ENCODE results near the gene CFAP299.

CFAP299 gene

DNA sequence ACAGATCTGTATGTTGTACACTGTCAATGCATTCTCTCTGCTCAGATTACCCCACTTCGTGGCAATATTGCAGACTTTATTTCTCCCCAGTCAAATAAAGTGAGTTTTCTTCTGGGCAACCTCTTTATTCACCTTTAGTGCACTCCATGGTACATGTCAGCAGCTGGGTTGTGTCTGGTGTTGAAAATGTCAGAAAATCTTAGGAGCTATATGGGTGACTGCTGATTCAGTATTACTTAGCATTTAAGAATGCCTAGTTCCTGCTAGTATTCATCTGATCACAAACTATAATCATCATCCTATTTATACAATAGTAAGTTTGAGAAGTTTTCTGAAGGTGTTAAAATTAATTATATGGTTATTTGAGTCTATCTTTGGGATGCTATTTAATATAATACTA is 112.5 kb downstream of the CFAP299 start:
- no peak for DNase-seq (ENCODE audit: low read depth)

DNA sequence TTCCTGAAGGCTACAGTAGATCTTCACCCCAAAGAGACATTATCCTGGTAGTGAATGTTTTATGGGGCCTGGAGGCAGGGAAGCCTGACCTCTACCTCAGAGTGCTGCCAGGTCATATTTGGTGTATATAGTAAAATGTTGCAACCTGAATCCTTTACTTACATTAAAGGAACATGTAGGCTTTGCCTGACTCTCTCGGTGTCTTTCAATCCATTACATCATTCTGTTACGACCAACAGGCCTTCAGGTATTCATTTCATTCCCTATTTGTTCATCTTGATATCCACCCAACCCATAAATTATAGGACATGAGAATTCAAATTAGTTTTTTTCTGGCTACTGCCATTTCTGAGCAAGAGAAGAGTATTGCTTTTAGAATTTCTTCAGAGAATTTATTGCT is 116.5 kb downstream of the CFAP299 start:
- no peak for DNase-seq (ENCODE audit: low read depth)

- DNase-seq (ENCODE audit: low read depth), result no peak
These were observed 117.2 kb downstream of the CFAP299 start for GRCh38 chr4:80452768-80453167.

GRCh38 chr4:80454040-80454439 is 118.5 kb downstream of the CFAP299 start:
- DNase-seq (ENCODE audit: low read depth), result no peak

GRCh38 chr4:80454556-80454955 is 119.0 kb downstream of the CFAP299 start:
- DNase-seq (ENCODE audit: low read depth), result no peak

DNA sequence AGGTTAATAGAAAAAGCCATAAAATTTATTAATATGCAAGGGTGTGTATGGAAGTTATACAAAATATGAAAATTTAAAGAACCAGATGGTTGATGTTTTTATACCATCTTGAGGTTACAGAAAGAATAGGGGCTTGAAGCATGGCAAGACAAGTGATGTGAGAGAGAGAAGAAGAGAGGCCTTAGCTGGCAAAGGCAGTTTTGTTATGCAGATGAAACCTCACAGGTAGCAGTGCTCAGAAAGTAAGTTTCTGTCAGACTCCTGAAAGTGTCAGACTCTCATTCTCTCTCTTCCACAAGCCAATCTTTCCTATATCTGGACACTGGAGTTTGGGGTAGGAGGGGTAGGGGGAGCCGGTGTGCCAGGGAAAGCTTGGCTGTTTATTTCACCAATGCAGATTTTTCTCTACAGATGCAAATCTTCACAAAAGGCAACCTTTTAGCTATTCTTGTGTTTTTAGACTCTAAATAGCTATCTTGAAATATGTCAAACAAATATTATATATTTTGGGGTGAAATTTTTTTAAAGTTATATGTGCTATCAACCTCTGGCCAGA is 124.5 kb downstream of the CFAP299 start:
- no peak for DNase-seq (ENCODE audit: low read depth)

- no peak for DNase-seq (ENCODE audit: low read depth)
These were observed 125.9 kb downstream of the CFAP299 start for GRCh38 chr4:80461412-80461811.

DNA sequence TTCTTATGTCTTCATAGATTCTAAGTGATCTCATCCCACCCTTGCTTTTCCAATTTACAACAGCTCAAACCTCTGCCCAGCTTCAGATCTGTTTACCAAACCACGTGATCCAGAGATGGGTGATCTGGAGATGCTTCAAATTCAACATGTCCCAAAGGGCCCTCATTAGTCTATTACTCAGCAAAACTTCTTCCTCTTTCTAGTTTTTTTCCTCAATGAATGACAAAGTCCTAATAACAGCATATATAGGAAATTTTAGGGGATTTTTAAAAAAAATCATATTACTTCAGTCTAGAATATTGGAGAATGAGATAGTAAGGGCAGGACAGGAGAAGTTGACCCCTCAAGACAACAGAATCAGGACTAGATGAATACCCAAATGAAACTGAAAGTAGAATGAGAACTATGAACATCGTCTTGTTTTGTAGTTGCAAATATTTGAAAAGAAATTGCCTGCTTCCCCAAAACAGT is 127.1 kb downstream of the CFAP299 start:
- DNase-seq (ENCODE audit: low read depth), result no peak

DNA sequence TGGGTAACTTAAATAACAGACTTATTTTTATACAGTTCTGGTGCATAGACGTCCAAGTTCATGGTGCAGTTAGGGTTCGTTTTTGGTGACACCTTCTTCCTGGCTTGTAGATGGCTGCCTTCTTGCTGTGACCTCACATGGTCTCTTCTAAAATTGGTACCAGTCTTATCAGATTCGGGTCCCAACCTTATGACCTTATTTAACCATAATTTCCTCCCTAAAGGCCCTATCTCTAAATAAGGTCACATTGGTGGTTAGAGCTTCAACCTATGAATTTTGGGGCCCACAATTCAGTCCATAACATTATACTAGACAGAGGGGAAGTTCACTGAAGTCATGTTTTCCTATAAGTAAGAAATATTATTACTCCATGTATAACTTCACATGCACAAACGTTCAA is 128.0 kb downstream of the CFAP299 start:
- no peak for DNase-seq (ENCODE audit: low read depth)

DNA sequence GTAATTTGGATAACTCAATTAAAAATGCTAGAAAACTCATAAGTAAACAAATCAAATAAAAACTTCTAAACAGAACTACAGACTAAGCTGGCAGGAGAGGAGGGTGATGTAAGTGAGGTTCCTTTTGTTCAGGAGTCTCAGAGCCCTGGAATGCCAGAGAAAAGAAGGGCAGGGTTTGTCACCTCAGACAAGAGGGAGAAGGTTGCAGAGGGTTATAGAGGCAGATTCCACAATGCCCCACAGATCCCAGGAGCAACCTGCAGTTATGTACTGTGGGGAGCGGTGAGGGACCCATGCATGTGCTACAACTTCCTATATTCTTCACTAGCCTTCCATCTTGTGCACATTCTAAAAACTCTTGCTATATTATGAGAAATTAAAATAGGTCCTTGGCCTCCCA is 129.7 kb downstream of the CFAP299 start:
- no peak for DNase-seq (ENCODE audit: low read depth)

- DNase-seq (ENCODE audit: low read depth), result no peak
These were observed 130.2 kb downstream of the CFAP299 start for GRCh38 chr4:80465736-80466135.

DNA sequence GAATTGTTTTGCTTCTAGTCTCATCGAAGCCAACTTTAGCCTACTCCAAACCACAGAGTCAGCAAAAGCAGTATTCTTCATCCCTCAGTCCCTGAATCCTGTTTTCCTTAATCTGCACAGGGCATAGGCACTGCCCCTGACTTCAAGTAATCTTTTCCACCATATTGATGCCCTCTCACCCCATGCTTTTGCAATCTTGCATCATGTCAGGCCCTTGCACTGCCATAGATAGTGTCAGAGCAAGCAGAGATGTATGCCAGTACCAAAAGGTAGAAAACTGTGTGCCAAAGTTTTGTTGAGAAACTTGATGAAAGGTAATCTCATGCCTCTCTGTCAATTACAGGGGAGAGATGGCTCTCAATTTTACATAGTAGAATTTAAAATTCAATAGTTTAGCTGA is 131.1 kb downstream of the CFAP299 start:
- DNase-seq (ENCODE audit: low read depth), result no peak

DNA sequence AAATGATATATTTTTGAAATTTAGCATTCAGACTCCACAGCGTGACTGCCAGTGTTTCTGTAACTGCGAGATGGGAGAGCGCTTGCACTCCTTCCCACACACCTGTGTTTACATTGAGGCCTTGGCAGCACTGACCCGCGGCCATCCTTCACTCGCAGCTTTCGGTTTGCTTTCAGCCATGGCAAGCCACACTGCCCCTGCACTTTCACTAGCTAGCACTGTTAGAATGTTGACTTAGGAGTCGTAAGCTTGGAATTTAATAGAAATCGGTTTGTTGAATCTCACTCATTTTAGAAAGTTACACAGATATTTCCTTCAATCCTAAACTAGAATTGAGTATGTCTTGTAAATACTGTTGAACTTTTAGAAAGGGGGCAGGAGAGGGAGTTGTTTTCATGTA is 136.2 kb downstream of the CFAP299 start:
- DNase-seq (ENCODE audit: low read depth), result no peak

DNA sequence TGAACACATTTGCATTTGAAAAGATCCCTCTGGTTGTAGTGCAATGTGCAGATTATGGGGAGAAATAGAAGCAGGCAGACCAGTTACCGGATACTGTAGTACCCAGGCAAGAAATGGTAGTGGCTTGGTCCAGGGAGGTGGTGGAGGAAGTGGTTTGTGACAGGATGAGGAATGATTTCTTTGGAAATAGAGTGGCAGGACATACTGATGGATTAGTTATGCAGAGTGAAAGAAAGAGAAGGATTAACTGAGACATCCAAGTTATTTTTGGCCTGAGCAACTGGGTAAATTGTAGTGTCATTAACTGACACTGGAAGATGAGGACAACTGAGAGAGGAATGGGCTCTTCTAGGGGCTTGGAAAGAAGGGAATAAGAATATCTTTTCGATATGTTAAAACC is 139.7 kb downstream of the CFAP299 start:
- no peak for DNase-seq (ENCODE audit: low read depth)

- DNase-seq (ENCODE audit: low read depth), result no peak
These were observed 140.3 kb downstream of the CFAP299 start for GRCh38 chr4:80475798-80476197.

- no peak for DNase-seq (ENCODE audit: low read depth)
These were observed 149.2 kb downstream of the CFAP299 start for GRCh38 chr4:80484712-80485111.

DNA sequence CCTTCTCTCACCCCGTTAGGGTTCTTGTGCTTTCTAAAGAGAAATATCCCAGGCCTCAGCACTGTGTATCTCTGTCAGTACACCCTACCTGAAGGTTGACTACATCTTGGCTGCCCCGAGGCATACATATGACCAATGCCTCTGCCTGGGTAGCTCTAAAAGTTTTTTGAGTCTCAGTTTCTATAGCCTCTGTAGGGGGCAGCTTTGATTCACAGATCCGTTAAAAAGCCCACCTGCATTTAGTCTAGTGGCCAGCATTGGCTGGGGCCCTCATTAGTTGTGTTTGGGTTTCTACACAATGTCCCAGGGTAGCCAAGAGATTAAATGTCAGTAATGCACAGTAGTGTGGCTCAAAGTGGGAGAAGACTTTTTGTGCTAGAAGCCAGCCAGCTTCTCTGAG is 151.1 kb downstream of the CFAP299 start:
- DNase-seq (ENCODE audit: low read depth), result no peak

- no peak for DNase-seq (ENCODE audit: low read depth)
These were observed 154.3 kb downstream of the CFAP299 start for GRCh38 chr4:80489798-80490197.

DNA sequence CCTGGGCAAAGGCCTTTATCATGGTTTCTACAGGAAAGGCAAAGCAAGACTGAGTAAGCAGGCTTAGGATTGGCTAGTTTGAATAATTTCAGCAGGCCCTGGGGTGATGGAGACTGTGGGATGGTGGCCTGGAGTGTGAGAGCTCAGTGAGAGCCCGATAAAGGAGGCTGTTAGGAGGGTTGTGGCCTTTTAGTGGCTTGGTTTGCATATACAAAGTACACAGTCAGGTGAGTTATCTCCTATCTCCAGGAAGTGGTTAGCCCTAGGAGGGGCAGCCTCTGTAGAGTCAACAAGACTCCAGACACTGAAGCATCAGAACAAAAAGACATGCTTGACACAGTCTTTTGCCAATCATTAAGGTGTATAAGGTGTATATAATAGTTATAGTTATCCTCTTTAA is 157.2 kb downstream of the CFAP299 start:
- no peak for DNase-seq (ENCODE audit: low read depth)

DNA sequence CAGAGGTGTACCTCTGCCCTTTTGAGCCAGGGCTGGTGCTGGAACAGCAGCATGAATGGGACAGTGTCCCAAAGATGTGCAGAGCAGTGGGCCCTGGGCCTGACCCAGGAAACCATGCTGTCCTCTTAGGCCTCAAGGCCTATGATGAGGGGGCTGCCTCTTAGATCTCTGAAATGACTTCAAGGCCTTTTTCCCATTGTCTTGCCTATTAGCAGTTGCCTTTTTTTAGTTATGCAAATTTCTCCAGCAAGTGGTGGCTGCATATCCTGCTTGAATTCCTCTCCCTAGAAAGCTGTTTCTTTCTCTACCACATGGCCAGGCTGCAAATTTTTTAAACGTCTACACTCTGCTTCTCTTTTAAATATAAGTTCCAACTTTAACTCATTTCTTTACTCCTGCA is 160.3 kb downstream of the CFAP299 start:
- no peak for DNase-seq (ENCODE audit: low read depth)

DNA sequence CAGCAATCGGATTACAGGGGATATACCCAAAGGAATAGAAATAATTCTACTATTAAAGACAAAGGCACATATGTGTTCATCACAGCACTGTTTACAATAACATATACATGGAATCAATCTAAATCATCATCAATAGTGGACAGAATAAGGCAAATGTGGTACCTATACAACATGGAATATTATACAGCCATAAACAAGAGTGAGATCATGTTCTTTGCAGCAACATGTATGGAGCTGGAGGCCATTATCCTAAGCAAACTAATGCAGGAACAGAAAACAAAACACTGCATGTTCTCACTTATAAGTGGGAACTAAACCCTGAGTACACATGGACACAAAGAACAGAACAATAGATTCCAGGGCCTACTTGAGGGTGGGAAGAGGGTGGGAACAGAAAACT is 163.2 kb downstream of the CFAP299 start:
- no peak for DNase-seq (ENCODE audit: low read depth)

DNA sequence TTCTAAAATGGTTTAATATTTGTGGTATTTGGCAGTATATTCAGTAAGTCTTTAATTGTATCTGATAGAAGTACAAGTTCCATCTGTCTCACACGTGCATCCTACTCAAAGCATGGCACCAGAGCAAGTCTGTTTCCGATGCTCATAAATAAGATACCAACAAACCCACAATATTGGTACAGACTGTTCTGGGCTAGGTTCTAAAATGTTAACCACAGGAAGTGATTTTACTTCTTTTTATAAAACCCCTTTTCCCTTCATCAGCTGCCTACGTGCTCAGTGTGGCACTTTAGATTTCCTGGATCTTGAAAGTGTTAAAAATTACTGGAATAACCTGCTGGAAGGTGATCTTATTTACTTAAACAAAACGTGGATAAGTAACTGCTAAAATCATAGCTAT is 165.1 kb downstream of the CFAP299 start:
- DNase-seq (ENCODE audit: low read depth), result no peak

DNA sequence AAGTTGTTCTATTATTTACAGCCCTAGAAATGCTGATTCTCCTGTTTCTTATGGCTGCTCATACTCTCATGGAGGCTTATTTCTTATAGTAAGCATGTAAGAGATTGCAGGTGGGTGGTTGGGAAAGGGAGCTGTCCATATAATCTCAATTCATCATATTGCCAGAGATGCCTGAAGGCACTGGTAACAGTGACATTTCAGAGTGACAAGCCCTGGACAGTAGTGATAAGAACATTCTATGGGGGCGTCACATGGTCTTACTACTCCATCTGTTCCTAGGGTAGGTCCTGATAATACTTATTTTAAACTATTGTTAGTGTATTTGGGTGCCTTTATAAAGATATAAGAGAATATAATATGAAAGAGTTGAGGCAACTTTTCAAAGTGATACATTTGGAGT is 171.5 kb downstream of the CFAP299 start:
- DNase-seq (ENCODE audit: low read depth), result no peak

- DNase-seq (ENCODE audit: low read depth), result no peak
These were observed 172.0 kb downstream of the CFAP299 start for GRCh38 chr4:80507507-80507906.

GRCh38 chr4:80515496-80515895 is 180.0 kb downstream of the CFAP299 start:
- DNase-seq (ENCODE audit: low read depth), result no peak
